ENCODE results near the gene PLPPR1.
A peak's percentile ranks its signal among the peaks of the same experiment; 100 is the strongest.

PLPPR1 gene

DNA sequence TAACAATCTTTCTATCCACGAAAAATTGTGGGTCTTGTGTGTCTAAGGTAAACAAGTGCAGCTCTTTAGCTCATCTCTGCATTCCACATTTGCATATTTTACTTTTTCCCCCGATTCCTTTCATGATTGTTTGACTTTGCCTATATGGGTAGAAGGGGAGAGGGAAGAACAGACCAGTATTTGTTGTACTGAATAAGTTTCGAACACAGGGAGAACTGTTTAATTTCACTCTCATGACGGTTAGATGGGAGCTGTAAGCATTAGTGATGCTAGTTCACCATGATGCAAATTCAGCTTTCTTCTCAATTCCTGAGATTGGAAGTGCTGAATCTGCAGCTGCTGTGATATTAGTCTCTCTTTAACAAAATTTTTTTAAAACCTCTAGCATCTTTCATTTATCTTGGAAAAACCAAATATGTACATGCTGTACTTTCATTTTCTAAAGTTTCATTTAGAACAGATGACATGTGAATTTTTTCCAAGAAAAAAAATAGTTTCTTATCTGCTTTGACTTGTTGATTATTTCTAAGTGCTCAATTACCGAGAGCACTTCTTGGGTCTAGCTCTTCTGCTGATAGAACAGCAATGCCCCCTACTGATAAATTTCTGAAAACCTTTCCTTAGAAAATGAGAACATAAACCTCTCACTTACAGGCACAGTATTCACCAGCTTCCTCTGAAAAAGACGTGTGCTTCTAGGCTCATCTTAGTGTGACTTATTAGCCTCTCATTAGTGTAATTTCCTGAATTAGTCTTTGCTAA lies 206.8 kb downstream of the PLPPR1 start:
- TF ChIP-seq, protein P1, sequence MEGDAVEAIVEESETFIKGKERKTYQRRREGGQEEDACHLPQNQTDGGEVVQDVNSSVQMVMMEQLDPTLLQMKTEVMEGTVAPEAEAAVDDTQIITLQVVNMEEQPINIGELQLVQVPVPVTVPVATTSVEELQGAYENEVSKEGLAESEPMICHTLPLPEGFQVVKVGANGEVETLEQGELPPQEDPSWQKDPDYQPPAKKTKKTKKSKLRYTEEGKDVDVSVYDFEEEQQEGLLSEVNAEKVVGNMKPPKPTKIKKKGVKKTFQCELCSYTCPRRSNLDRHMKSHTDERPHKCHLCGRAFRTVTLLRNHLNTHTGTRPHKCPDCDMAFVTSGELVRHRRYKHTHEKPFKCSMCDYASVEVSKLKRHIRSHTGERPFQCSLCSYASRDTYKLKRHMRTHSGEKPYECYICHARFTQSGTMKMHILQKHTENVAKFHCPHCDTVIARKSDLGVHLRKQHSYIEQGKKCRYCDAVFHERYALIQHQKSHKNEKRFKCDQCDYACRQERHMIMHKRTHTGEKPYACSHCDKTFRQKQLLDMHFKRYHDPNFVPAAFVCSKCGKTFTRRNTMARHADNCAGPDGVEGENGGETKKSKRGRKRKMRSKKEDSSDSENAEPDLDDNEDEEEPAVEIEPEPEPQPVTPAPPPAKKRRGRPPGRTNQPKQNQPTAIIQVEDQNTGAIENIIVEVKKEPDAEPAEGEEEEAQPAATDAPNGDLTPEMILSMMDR (conservative IDR thresholded peaks at IDR 0.05; ENCODE audit: low read depth): peak; percentile 62
- POLR2A ChIA-PET (ENCODE audit: low non-redundant PET): no interaction called here
- H3K27ac ChIP-seq: no peak overlapping the region
- CTCF ChIA-PET: interaction anchor here (0.6 to 1.6 kb wide), 22 partner anchors 9 to 1361 kb away, joined by 3 to 20 read pairs (median 3); no protein-coding TSS in a partner anchor
- peak; percentile 28 for DNase-seq (ENCODE audit: low spot score)

- TF ChIP-seq, protein P1 (conservative IDR thresholded peaks at IDR 0.05; ENCODE audit: low read depth): no peak
- ChIA-PET POLR2A (ENCODE audit: low non-redundant PET) (no interaction called here), CTCF (interaction anchor here (0.6 kb wide), 1 partner anchor 364 kb away, joined by 3 read pairs; no protein-coding TSS in a partner anchor)
- H3K27ac ChIP-seq: no peak overlapping the region
- no peak for DNase-seq (ENCODE audit: low spot score)
These were observed 214.1 kb downstream of the PLPPR1 start for GRCh38 chr9:101242651-101243050.

DNA sequence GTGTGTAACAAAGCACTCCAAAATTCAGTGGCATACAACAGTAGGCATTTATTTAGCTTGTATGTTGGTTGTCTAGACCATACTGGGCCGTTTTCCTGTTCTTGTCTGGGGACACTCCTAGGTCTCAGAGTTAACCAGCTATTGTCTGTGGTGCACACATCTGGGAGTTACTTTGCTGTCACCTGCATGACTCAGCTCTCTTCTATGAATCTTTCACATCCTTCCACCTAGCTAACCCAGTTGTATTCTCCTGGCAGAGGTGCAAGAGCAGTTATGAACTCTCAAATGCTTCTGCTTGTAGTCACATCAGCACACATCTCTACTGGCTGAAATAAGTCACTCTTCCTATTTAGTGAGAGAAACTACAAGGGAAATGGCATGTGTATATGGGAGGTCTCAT lies 218.2 kb downstream of the PLPPR1 start:
- CTCF ChIA-PET: interaction anchor here (0.6 kb wide), 1 partner anchor 120 kb away, joined by 7 read pairs; no protein-coding TSS in a partner anchor
- TF ChIP-seq, protein P1 (conservative IDR thresholded peaks at IDR 0.05; ENCODE audit: low read depth): no peak

GRCh38 chr9:101247297-101247696 lies 218.8 kb downstream of the PLPPR1 start:
- no peak overlapping the region for H3K27ac ChIP-seq
- DNase-seq (ENCODE audit: low spot score): no peak
- TF ChIP-seq, protein P1 (conservative IDR thresholded peaks at IDR 0.05; ENCODE audit: low read depth): no peak
- POLR2A ChIA-PET (ENCODE audit: low non-redundant PET): no interaction called here
- CTCF ChIA-PET: no interaction called here

More for the DNA sequence above, 218.2 kb downstream of the PLPPR1 start:
- DNase-seq (ENCODE audit: low spot score): no peak
- POLR2A ChIA-PET (ENCODE audit: low non-redundant PET): no interaction called here
- H3K27ac ChIP-seq: no peak overlapping the region

- DNase-seq (ENCODE audit: low spot score): no peak
- CTCF ChIA-PET: no interaction called here
- POLR2A ChIA-PET (ENCODE audit: low non-redundant PET): no interaction called here
- TF ChIP-seq, protein P1 (conservative IDR thresholded peaks at IDR 0.05; ENCODE audit: low read depth): no peak
- H3K27ac ChIP-seq: no peak overlapping the region
These were observed 226.4 kb downstream of the PLPPR1 start for GRCh38 chr9:101254733-101255433.

DNA sequence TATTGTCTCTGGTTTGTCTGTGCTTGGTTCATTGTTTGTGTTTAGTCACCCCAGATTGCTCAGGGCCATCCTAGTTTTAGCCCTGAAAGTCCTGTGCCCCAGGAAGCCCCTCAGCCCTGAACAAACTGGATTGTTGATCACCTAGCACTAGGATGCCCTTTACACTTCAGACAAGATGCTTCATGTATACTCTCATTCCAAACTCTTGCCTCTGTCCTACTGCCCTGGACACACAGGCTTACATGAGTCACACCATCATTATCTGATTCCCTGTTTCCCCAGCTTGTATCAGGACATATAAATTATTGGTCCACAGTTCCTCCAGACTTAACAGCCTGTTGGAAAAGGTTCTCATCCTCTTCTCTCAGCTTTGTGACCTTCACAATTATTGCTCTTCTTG lies 236.2 kb downstream of the PLPPR1 start:
- ChIA-PET CTCF (no interaction called here), POLR2A (ENCODE audit: low non-redundant PET) (no interaction called here)
- DNase-seq (ENCODE audit: low spot score): no peak
- no peak overlapping the region for H3K27ac ChIP-seq
- TF ChIP-seq, protein P1 (conservative IDR thresholded peaks at IDR 0.05; ENCODE audit: low read depth): no peak
